ENCODE data around the gene LMX1A. TPM values are rescaled to one million over a fixed set of nuclear protein-coding genes. Genes with fewer than 3 reads are reported as not detected.

Gene LMX1A
- total and polyA plus RNA-seq, 9 of the 15 experiments (the other 6 are each of a cell fraction or from before 2014, with no cell fraction given): not detected

- TF ChIP-seq SMC3 (conservative IDR thresholded peaks at IDR 0.05; ENCODE audit: insufficient read depth, low read depth, low read length): no peak
- TF ChIP-seq ZFP36 (IDR thresholded peaks at IDR 0.05; ENCODE audit: low read depth, low read length, partially characterized antibody): no peak
- no peak for TF ChIP-seq ZBTB1 (CRISPR knock-in tag; IDR thresholded peaks at IDR 0.05; ENCODE audit: borderline replicate concordance, low read depth)
- TF ChIP-seq HEY1 (CRISPR knock-in tag; IDR thresholded peaks at IDR 0.05; ENCODE audit: borderline replicate concordance): no peak
Observed at GRCh38 chr1:165254896-165255625, 101.5 kb downstream of the LMX1A start (continued).

GRCh38 chr1:165254376-165254775, 102.1 kb downstream of the LMX1A start:
- no peaks in the 10 kb centered on the region for H3K4me1 ChIP-seq (replicated peaks in 1 of 2; ENCODE audit: control insufficient read depth in 2 of 2, insufficient read depth in 2 of 2, low read length in 2 of 2)
- H3K27me3 ChIP-seq (ENCODE audit: control insufficient read depth in 2 of 2, insufficient read depth in 2 of 2, low read length in 2 of 2): no peaks in the 10 kb centered on the region; a peak in 1 of 5 replicates
- no peak for TF ChIP-seq SRSF3 (IDR thresholded peaks at IDR 0.05; ENCODE audit: insufficient read depth, low read length)
- TF ChIP-seq CTCFL (IDR thresholded peaks at IDR 0.05; ENCODE audit: borderline replicate concordance, insufficient read depth, low read depth, low read length, poor library complexity, severe bottlenecking): no peak
- TF ChIP-seq PCBP2 (IDR thresholded peaks at IDR 0.05; ENCODE audit: low read depth, low read length, poor library complexity, severe bottlenecking): no peak
- TF ChIP-seq HDGF (IDR thresholded peaks at IDR 0.05): no peak
- no peak for TF ChIP-seq MYBL2 (IDR thresholded peaks at IDR 0.05; ENCODE audit: low read depth)
- TF ChIP-seq MYBL2 (CRISPR knock-in tag; IDR thresholded peaks at IDR 0.05; ENCODE audit: borderline replicate concordance): no peak
- no peak for TF ChIP-seq ZNF589 (CRISPR knock-in tag; IDR thresholded peaks at IDR 0.05; ENCODE audit: low read depth)
- no peak for TF ChIP-seq HSF4 (CRISPR knock-in tag; IDR thresholded peaks at IDR 0.05; ENCODE audit: borderline replicate concordance)
- no peak for TF ChIP-seq POLR3G (IDR thresholded peaks at IDR 0.05; ENCODE audit: extremely low read depth, insufficient read length, insufficient replicate concordance)
- no peak for TF ChIP-seq E2F5 (CRISPR knock-in tag; IDR thresholded peaks at IDR 0.05)
- TF ChIP-seq NELFE (IDR thresholded peaks at IDR 0.05; ENCODE audit: insufficient read depth, insufficient read length): no peak
- no peak for TF ChIP-seq DNMT1 (IDR thresholded peaks at IDR 0.05)
- intact Hi-C loops (cut with micrococcal nuclease) (loop anchor here (10.0 kb wide), 1 partner anchor 110 kb away; no protein-coding TSS in a partner anchor), in situ Hi-C loops (cut with MboI) (no loop called here)
- no peak overlapping the region for H2AFZ ChIP-seq (ENCODE audit: low read depth, low read length)
- DNase-seq (ENCODE audit: extremely low read depth in 1 of 4, low spot score in 3 of 4) (no peak), FAIRE-seq (no peak), ATAC-seq (no peak)
- H3K4me2 ChIP-seq (ENCODE audit: insufficient read depth, low read length): no peak overlapping the region
- H3K9me3 ChIP-seq (replicated peaks; ENCODE audit: control insufficient read depth, insufficient read depth, low read depth, low read length): no peaks in the 10 kb centered on the region
- H3K79me2 ChIP-seq (ENCODE audit: control insufficient read depth, insufficient read depth, low read length): no peaks in the 10 kb centered on the region
- 0% methylated on average over 4 of the region's 4 CpGs for WGBS (ENCODE audit: insufficient coverage, low coverage, missing lambda C conversion rate)
- H3K27ac ChIP-seq (ENCODE audit: extremely low read depth, low read depth, low read length): no peak overlapping the region
- no peak overlapping the region for H3K4me3 ChIP-seq
- H3K36me3 ChIP-seq (ENCODE audit: control insufficient read depth, insufficient read depth, low read length): no peaks in the 10 kb centered on the region
- BruUV-seq (replicated peaks): no TSS peak
- POLR2A ChIA-PET: no interaction called here
- no peak overlapping the region for H3K9ac ChIP-seq (ENCODE audit: insufficient read depth in 1 of 2, low read depth in 2 of 2, low read length in 2 of 2)
- H3K9me1 ChIP-seq (ENCODE audit: control insufficient read depth, insufficient read depth, low read length): peaks cover 2% of the 10 kb centered on the region
- CTCF ChIA-PET (ENCODE audit: low intra/inter-chr PET ratio): no interaction called here
- H4K20me1 ChIP-seq (replicated peaks; ENCODE audit: control insufficient read depth, insufficient read depth, low read length): no peaks in the 10 kb centered on the region; the same call in 1 of the 2 replicates
